Vagina (tissue), 2 donors: ENCODE measurements around the gene KCNH2.

ENCODE experiments used
- CTCF ChIP-seq, 3 experiments: fragments of 450-650 bp in 2 of 3; fragments of 200-600 bp in 1 of 3; sonication (generic) in 1 of 3; IDR thresholded peaks; one replicate each; pipeline ENCODE4 v1.5.1; 2017 to 2019; ENCODE audit warnings: antibody characterized with exemption in 3 of 3, mild to moderate bottlenecking in 2 of 3, moderate library complexity in 2 of 3
- POLR2AphosphoS5 ChIP-seq, 2 donors: sonication (generic); formaldehyde crosslinking; IDR thresholded peaks; one replicate each; pipeline ENCODE4 v1.9.0; 2017; ENCODE audit warnings: antibody characterized with exemption in 2 of 2, mild to moderate bottlenecking in 2 of 2, low read depth in 1 of 2; ENCODE audit not compliant: insufficient read depth in 1 of 2

GRCh38 chr7:150958597-150958996 lies 19.5 kb downstream of the KCNH2 start:
- TF ChIP-seq POLR2AphosphoS5 (IDR thresholded peaks at IDR 0.05; ENCODE audit: insufficient read depth in 1 of 2, low read depth in 1 of 2) (no peak), CTCF (IDR thresholded peaks at IDR 0.05) (no peak)
